ENCODE measurements around the gene LRP2BP. TPM values are rescaled to one million over a fixed set of nuclear protein-coding genes. Genes with fewer than 3 reads are reported as not detected.

Gene LRP2BP
- total RNA-seq, 1 experiment from 2014 or later = 0.85 TPM

DNA sequence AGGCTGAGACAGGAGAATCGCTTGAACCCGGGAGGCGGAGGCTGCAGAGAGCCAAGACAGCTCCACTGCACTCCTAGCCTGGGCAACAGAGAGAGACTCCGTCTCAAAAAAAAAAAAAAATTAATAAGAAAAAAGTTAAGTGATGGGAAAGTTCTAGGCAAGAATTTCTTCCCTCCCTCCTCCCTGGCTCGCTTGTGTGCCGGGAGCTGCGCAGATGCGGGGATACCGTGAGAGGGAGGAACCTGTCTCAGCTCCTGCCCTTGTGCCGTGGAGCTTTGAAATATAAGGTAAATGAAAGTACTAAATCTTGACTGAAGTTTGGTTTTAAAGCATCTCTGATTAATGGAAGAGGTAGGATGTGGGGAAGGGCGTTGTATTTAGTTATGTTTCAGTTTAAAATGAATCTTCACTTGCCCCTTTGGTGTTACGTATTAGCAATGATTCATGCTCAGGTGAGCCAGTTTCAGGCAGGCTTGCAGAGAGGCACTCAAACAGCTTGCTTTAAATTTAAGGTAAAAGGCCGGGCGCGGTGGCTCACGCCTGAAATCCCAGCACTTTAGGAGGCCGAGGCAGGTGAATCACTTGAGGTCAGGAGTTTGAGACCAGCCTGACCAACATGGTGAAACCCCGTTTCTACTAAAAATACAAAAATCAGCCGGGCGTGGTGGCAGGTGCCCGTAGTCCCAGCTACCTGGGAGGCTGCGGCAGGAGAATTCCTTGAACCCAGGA, 31.4 kb upstream of the LRP2BP start:
- Histone ChIP-seq H3K9me3 (ENCODE audit: insufficient read depth, low read depth) (no peaks in the 10 kb centered on the region), H3F3A (ENCODE audit: insufficient read depth, low read depth) (no peaks in the 10 kb centered on the region), H3K4me3 (no peak overlapping the region), H3K4me2 (no peak overlapping the region), H3K4me1 (replicated peaks; ENCODE audit: insufficient read depth) (peaks cover 10% of the 10 kb centered on the region), H4K20me1 (ENCODE audit: insufficient read depth) (no peaks in the 10 kb centered on the region), H3K36me3 (ENCODE audit: low read depth) (no peaks in the 10 kb centered on the region), H2AFZ (no peak overlapping the region), H3K27ac (no peak overlapping the region), H3K79me2 (ENCODE audit: low read depth) (0 out of 2 replicates have a peak, but pooled peaks cover 4% of the 10 kb centered on the region), H3K27me3 (ENCODE audit: insufficient read depth, low read depth) (no peaks in the 10 kb centered on the region), H3K9me2 (ENCODE audit: insufficient read depth) (no peaks in the 10 kb centered on the region)
- POLR2A ChIA-PET (ENCODE audit: unreplicated experiment) = interaction anchor here (1.0 kb wide), 1 partner anchor 133 kb away, joined by 8 read pairs; no protein-coding TSS in a partner anchor
- TSS peak; percentile 35 for BruUV-seq (replicated peaks)
- intact Hi-C loops (cut with micrococcal nuclease; ENCODE audit: unreplicated experiment) = loop anchor here (5.0 kb wide), 1 partner anchor 170 kb away; no protein-coding TSS in a partner anchor
- TF ChIP-seq, protein P1, sequence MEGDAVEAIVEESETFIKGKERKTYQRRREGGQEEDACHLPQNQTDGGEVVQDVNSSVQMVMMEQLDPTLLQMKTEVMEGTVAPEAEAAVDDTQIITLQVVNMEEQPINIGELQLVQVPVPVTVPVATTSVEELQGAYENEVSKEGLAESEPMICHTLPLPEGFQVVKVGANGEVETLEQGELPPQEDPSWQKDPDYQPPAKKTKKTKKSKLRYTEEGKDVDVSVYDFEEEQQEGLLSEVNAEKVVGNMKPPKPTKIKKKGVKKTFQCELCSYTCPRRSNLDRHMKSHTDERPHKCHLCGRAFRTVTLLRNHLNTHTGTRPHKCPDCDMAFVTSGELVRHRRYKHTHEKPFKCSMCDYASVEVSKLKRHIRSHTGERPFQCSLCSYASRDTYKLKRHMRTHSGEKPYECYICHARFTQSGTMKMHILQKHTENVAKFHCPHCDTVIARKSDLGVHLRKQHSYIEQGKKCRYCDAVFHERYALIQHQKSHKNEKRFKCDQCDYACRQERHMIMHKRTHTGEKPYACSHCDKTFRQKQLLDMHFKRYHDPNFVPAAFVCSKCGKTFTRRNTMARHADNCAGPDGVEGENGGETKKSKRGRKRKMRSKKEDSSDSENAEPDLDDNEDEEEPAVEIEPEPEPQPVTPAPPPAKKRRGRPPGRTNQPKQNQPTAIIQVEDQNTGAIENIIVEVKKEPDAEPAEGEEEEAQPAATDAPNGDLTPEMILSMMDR (conservative IDR thresholded peaks at IDR 0.05) = no peak
- TF ChIP-seq EZH2 (IDR thresholded peaks at IDR 0.05; ENCODE audit: low read depth) = no peak
- no peak for DNase-seq
- CTCF ChIA-PET = no interaction called here

DNA sequence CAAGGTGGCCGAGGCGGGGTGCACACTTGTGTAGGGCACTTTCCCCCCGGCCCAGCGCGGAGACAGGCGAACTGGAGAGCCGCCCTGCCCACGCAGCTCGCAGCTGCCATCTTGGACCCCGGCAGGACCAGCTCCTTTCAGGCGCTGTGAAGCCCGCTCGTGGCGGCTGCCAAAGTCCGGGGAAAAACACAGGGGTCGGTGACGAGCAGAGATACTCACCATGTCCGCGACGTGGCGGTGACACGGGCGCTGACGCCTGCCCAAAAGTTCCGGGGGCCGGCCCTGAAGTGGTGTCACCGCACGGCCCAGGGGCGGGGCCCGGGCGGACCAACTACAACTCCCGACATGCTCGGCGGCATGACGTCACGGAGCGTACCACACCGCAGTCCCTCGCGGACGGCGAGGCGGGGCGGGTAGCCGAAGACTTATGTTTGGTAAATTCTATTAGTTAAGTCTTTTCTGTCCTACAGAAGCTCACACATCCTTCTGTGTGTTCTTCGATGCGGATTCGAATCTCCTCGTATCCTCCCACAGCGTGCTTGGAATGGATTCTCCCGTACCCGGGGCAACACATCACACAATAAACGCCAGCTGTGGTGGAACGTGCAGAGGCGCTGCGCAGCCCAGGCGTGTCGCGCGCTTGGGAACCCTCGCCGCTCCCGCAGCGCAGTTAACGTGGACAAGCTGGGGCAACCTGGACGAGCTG, 30.1 kb upstream of the LRP2BP start, which contains the start of gene UFSP2:
TSS of gene UFSP2 (minus strand) at position 318 of the 706 bp plus-strand sequence. CDS start at position 222, 96 bp downstream.
- H4K20me1 ChIP-seq (ENCODE audit: insufficient read depth) = no peaks in the 10 kb centered on the region
- intact Hi-C loops (cut with micrococcal nuclease; ENCODE audit: unreplicated experiment) = loop anchor here (1.0 to 5.0 kb wide), 2 partner anchors 29 to 172 kb away; partner anchors contain the start of gene ANKRD37
- DNase-seq = peak; percentile 59 to 81
- no peaks in the 10 kb centered on the region for H3K9me3 ChIP-seq (ENCODE audit: insufficient read depth, low read depth)
- H3K4me2 ChIP-seq = peak within 1 kb of the TSS; percentile 97
- H2AFZ ChIP-seq = peak within 1 kb of the TSS; percentile 94
- no peaks in the 10 kb centered on the region for H3K9me2 ChIP-seq (ENCODE audit: insufficient read depth)
- H3K4me1 ChIP-seq (replicated peaks; ENCODE audit: insufficient read depth) = peaks cover 10% of the 10 kb centered on the region
- H3K27ac ChIP-seq = peak within 1 kb of the TSS; percentile 77
- BruUV-seq (replicated peaks) = no TSS peak
- peak within 1 kb of the TSS; percentile 82 for H3K4me3 ChIP-seq
- TF ChIP-seq, protein P1 (conservative IDR thresholded peaks at IDR 0.05) = no peak
- ChIA-PET POLR2A (ENCODE audit: unreplicated experiment) (interaction anchor here (0.6 to 1.0 kb wide), 3 partner anchors 27 to 134 kb away, joined by 3 to 8 read pairs (median 4); partner anchors contain the start of gene ANKRD37), CTCF (interaction anchor here (0.5 kb wide), 1 partner anchor 691 kb away, joined by 8 read pairs; no protein-coding TSS in a partner anchor)
- H3K79me2 ChIP-seq (ENCODE audit: low read depth) = 0 out of 2 replicates have a peak, but pooled peaks cover 4% of the 10 kb centered on the region
- H3K27me3 ChIP-seq (ENCODE audit: insufficient read depth, low read depth) = no peaks in the 10 kb centered on the region
- no peaks in the 10 kb centered on the region for H3F3A ChIP-seq (ENCODE audit: insufficient read depth, low read depth)
- no peaks in the 10 kb centered on the region for H3K36me3 ChIP-seq (ENCODE audit: low read depth)

DNA sequence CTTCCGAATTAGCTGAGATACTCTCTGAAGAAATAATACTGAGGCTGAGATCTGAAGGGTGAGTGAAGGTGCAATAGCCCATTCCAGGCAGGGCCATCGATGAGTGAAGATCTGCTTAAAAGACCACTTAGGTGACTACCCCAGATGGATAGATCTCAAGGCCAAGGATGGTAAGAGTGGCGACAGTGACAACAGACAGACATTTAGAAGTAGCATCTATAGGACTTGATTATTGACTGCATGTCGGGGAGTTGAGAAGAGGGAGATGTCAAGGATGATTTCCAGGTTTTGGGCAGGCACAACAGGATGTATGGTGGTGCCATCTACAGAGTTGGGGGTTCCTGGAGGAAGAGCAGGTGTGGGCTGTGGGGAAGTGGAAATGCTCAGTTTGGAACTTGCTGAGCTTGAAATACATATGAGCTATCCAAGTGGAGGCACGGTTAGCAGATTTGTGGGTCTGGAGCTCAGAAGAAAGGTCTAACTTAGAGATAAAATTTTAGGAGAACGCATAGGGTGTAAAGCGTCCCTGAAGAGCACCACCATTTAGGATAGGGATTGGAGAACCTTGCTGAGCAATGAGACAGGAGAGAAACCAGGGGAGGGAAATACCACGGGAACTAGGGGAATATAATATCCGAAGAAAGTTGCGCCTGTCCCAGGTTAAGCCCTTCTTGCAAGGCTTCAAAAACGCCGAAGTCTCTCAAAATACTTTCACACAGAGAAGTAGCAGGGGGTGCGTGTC, 29.4 kb upstream of the LRP2BP start:
- Histone ChIP-seq H3K9me3 (ENCODE audit: insufficient read depth, low read depth) (no peaks in the 10 kb centered on the region), H2AFZ (peak overlapping the region; percentile 94), H3K4me2 (peak overlapping the region; percentile 97), H3K79me2 (ENCODE audit: low read depth) (0 out of 2 replicates have a peak, but pooled peaks cover 4% of the 10 kb centered on the region), H4K20me1 (ENCODE audit: insufficient read depth) (no peaks in the 10 kb centered on the region), H3K27ac (no peak overlapping the region), H3K4me1 (replicated peaks; ENCODE audit: insufficient read depth) (peaks cover 10% of the 10 kb centered on the region), H3F3A (ENCODE audit: insufficient read depth, low read depth) (no peaks in the 10 kb centered on the region), H3K27me3 (ENCODE audit: insufficient read depth, low read depth) (no peaks in the 10 kb centered on the region), H3K9me2 (ENCODE audit: insufficient read depth) (no peaks in the 10 kb centered on the region), H3K36me3 (ENCODE audit: low read depth) (no peaks in the 10 kb centered on the region), H3K4me3 (peak overlapping the region; percentile 82)
- TF ChIP-seq EZH2 (IDR thresholded peaks at IDR 0.05; ENCODE audit: low read depth) = no peak
- TF ChIP-seq, protein P1 (conservative IDR thresholded peaks at IDR 0.05) = no peak
- intact Hi-C loops (cut with micrococcal nuclease; ENCODE audit: unreplicated experiment) = loop anchor here (1.0 to 5.0 kb wide), 2 partner anchors 29 to 172 kb away; partner anchors contain the start of gene ANKRD37
- ChIA-PET POLR2A (ENCODE audit: unreplicated experiment) (interaction anchor here (1.0 kb wide), 1 partner anchor 28 kb away, joined by 3 read pairs; the partner anchor contains the start of gene ANKRD37), CTCF (interaction anchor here (0.7 kb wide), 1 partner anchor 510 kb away, joined by 3 read pairs; no protein-coding TSS in a partner anchor)
- BruUV-seq (replicated peaks) = TSS peak; percentile 49
- DNase-seq = peak in 1 of 2 experiments; percentile 9

Data from PC-9 (cell line).